Measurements from ENCODE around the gene LRRC61.

GRCh38 chr7:150377635-150378034 is 54.5 kb downstream of the LRRC61 start:
- TF ChIP-seq, protein P1, sequence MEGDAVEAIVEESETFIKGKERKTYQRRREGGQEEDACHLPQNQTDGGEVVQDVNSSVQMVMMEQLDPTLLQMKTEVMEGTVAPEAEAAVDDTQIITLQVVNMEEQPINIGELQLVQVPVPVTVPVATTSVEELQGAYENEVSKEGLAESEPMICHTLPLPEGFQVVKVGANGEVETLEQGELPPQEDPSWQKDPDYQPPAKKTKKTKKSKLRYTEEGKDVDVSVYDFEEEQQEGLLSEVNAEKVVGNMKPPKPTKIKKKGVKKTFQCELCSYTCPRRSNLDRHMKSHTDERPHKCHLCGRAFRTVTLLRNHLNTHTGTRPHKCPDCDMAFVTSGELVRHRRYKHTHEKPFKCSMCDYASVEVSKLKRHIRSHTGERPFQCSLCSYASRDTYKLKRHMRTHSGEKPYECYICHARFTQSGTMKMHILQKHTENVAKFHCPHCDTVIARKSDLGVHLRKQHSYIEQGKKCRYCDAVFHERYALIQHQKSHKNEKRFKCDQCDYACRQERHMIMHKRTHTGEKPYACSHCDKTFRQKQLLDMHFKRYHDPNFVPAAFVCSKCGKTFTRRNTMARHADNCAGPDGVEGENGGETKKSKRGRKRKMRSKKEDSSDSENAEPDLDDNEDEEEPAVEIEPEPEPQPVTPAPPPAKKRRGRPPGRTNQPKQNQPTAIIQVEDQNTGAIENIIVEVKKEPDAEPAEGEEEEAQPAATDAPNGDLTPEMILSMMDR (IDR thresholded peaks at IDR 0.05): no peak
- no peak for TF ChIP-seq POLR2A (IDR thresholded peaks at IDR 0.05)
